IMR-90 (cell line): ENCODE data around the gene FSD1. TPM values are rescaled to one million over a fixed set of nuclear protein-coding genes. Genes with fewer than 3 reads are reported as not detected.

Experiments used
- ATAC-seq: fragments of 200-7000 bp; cut with Tn5 transposase; 2 replicates; pipeline ENCODE4 v1.9.1; 2020; ENCODE audit warnings: low read depth, mild to moderate bottlenecking, moderate library complexity
- BruUV-seq: library from RNA; stranded (reverse); fragments of 400-500 nt; replicated peaks from 2 replicates; lab custom pipeline; 2021; lab: Mats Ljungman, UMichigan
- CTCF ChIA-PET: fragments of 300-600 bp; formaldehyde crosslinking; extraction: SDS; loops from one replicate; lab custom pipeline; 2021; ENCODE audit warnings: antibody characterized with exemption; lab: Yijun Ruan, JAX
- POLR2A ChIA-PET: fragments of 300-600 bp; sonication (Branson Sonifier 250); formaldehyde crosslinking; loops from one replicate; lab custom pipeline; 2022; ENCODE audit warnings: antibody characterized with exemption; ENCODE audit not compliant: unreplicated experiment; lab: Charles Lee
- DNase-seq: peaks from one replicate; pipeline ENCODE4 v3.0.0; 2013
- H2AFZ ChIP-seq: replicated peaks from 2 replicates; pipeline ENCODE3; 2013; ENCODE audit warnings: low read length, mild to moderate bottlenecking; ENCODE audit not compliant: poor library complexity
- H2AK5ac ChIP-seq: 2 replicates; pipeline ENCODE4 v1.6.1; 2013; ENCODE audit warnings: low read depth, low read length, inconsistent platforms
- H2AK9ac ChIP-seq: replicated peaks from 2 replicates; pipeline ENCODE3; 2013; ENCODE audit warnings: mild to moderate bottlenecking, low read depth, low read length, moderate library complexity; ENCODE audit not compliant: poor library complexity
- H2BK120ac ChIP-seq: 2 replicates; pipeline ENCODE4 v1.6.1; 2013; ENCODE audit warnings: low read depth, low read length, inconsistent platforms
- H2BK15ac ChIP-seq: 3 replicates; pipeline ENCODE4 v1.6.1; 2013; ENCODE audit warnings: low read depth, low read length, inconsistent platforms
- H2BK20ac ChIP-seq: 2 replicates; pipeline ENCODE4 v1.6.1; 2013; ENCODE audit warnings: low read depth, mild to moderate bottlenecking, inconsistent platforms, low read length, moderate library complexity
- H2BK5ac ChIP-seq: 2 replicates; pipeline ENCODE4 v1.6.1; 2013; ENCODE audit warnings: mild to moderate bottlenecking, low read depth, low read length, inconsistent platforms; ENCODE audit not compliant: poor library complexity, severe bottlenecking
- H3K14ac ChIP-seq: replicated peaks from 2 replicates; pipeline ENCODE4 v1.6.1; 2013; ENCODE audit warnings: low read depth, low read length, inconsistent platforms
- H3K18ac ChIP-seq: 2 replicates; pipeline ENCODE4 v1.6.1; 2013; ENCODE audit warnings: low read depth, low read length, control low read depth
- H3K23ac ChIP-seq: 2 replicates; pipeline ENCODE4 v1.6.1; 2013; ENCODE audit warnings: low read depth, low read length, inconsistent platforms
- H3K27ac ChIP-seq: 2 replicates; pipeline ENCODE4 v1.5.1; 2013; ENCODE audit warnings: mild to moderate bottlenecking, control low read depth, low read length; ENCODE audit not compliant: insufficient read depth
- H3K27me3 ChIP-seq: 2 replicates; pipeline ENCODE4 v1.6.1; 2013; ENCODE audit warnings: low read length; ENCODE audit not compliant: control insufficient read depth, insufficient read depth
- H3K36me3 ChIP-seq: 2 replicates; pipeline ENCODE4 v1.6.1; 2013; ENCODE audit warnings: low read length, mixed read lengths; ENCODE audit not compliant: control insufficient read depth, insufficient read depth
- H3K4ac ChIP-seq: 2 replicates; pipeline ENCODE4 v1.6.1; 2013; ENCODE audit warnings: low read depth, low read length, inconsistent platforms
- H3K4me1 ChIP-seq: 2 replicates; pipeline ENCODE4 v1.6.1; 2013; ENCODE audit warnings: low read length, mixed read lengths; ENCODE audit not compliant: control insufficient read depth, insufficient read depth
- H3K4me2 ChIP-seq: 2 replicates; pipeline ENCODE4 v1.6.1; 2013; ENCODE audit warnings: low read depth, mild to moderate bottlenecking, control low read depth, low read length, moderate library complexity
- H3K4me3 ChIP-seq: 2 replicates; pipeline ENCODE4 v1.5.1; 2013; ENCODE audit warnings: low read depth, mild to moderate bottlenecking, control low read depth, low read length, moderate library complexity; ENCODE audit not compliant: insufficient read depth
- H3K56ac ChIP-seq: 2 replicates; pipeline ENCODE4 v1.6.1; 2013; ENCODE audit warnings: low read length, inconsistent platforms; ENCODE audit not compliant: insufficient read depth; ENCODE audit errors: extremely low read depth
- H3K79me1 ChIP-seq, 2 experiments: 2 replicates each; pipeline ENCODE4 v1.6.1; 2013; ENCODE audit warnings: low read length in 2 of 2, inconsistent platforms in 1 of 2, low read depth in 1 of 2
- H3K9ac ChIP-seq: 2 replicates; pipeline ENCODE4 v1.6.1; 2013; ENCODE audit warnings: low read depth, low read length, control low read depth
- H3K9me1 ChIP-seq: 2 replicates; pipeline ENCODE4 v1.6.1; 2013; ENCODE audit warnings: low read length, inconsistent platforms; ENCODE audit not compliant: insufficient read depth
- H3K9me3 ChIP-seq: 2 replicates; pipeline ENCODE4 v1.6.1; 2013; ENCODE audit warnings: low read length; ENCODE audit not compliant: control insufficient read depth, insufficient read depth
- H4K20me1 ChIP-seq: 2 replicates; pipeline ENCODE4 v1.6.1; 2013; ENCODE audit warnings: low read length, inconsistent platforms; ENCODE audit not compliant: insufficient read depth
- H4K5ac ChIP-seq: 2 replicates; pipeline ENCODE4 v1.6.1; 2013; ENCODE audit warnings: mild to moderate bottlenecking, low read depth, low read length, control low read depth
- H4K8ac ChIP-seq, 2 experiments: 2 replicates each; pipeline ENCODE4 v1.6.1; 2013; ENCODE audit warnings: low read depth in 2 of 2, low read length in 2 of 2, control low read depth in 1 of 2, inconsistent platforms in 1 of 2
- H4K91ac ChIP-seq: 2 replicates; pipeline ENCODE4 v1.6.1; 2013; ENCODE audit warnings: low read depth, low read length, inconsistent platforms; ENCODE audit not compliant: insufficient read depth
- BHLHE40 ChIP-seq: fragments of 150-350 bp; IDR thresholded peaks from 2 replicates; pipeline ENCODE4 v1.6.1; 2016; ENCODE audit warnings: mild to moderate bottlenecking, low read depth, low read length
- CEBPB ChIP-seq: IDR thresholded peaks from 2 replicates; pipeline ENCODE4 v1.6.1; 2012; ENCODE audit warnings: low read depth, low read length, improper control_type of control experiment
- CHD1 ChIP-seq: IDR thresholded peaks from 2 replicates; pipeline ENCODE4 v1.6.1; 2012; ENCODE audit warnings: low read depth, low read length, improper control_type of control experiment
- CTCF ChIP-seq: conservative IDR thresholded peaks from 2 replicates; pipeline ENCODE4 v1.5.1; 2012; ENCODE audit warnings: mild to moderate bottlenecking, low read depth, low read length, improper control_type of control experiment
- ELK1 ChIP-seq: fragments of 150-350 bp; IDR thresholded peaks from 2 replicates; pipeline ENCODE4 v1.6.1; 2016; ENCODE audit warnings: low read depth, mild to moderate bottlenecking, low read length, moderate library complexity, borderline replicate concordance
- FOS ChIP-seq: fragments of 150-350 bp; IDR thresholded peaks from 2 replicates; pipeline ENCODE4 v1.6.1; 2016; ENCODE audit warnings: low read depth, low read length
- MAFK ChIP-seq: IDR thresholded peaks from 2 replicates; pipeline ENCODE4 v1.6.1; 2012; ENCODE audit warnings: low read depth, low read length, improper control_type of control experiment
- MAZ ChIP-seq: IDR thresholded peaks from 2 replicates; pipeline ENCODE4 v1.6.1; 2012; ENCODE audit warnings: low read depth, mild to moderate bottlenecking, low read length, improper control_type of control experiment, moderate library complexity, borderline replicate concordance
- NFE2L2 ChIP-seq: fragments of 150-350 bp; IDR thresholded peaks from 2 replicates; pipeline ENCODE4 v1.6.1; 2016; ENCODE audit warnings: low read depth, mild to moderate bottlenecking, low read length
- POLR2A ChIP-seq: IDR thresholded peaks from 2 replicates; pipeline ENCODE4 v1.6.1; 2012; ENCODE audit warnings: mild to moderate bottlenecking, low read depth, low read length
- RAD21 ChIP-seq: IDR thresholded peaks from 2 replicates; pipeline ENCODE4 v1.6.1; 2012; ENCODE audit warnings: low read length, improper control_type of control experiment
- RFX5 ChIP-seq: IDR thresholded peaks from 2 replicates; pipeline ENCODE4 v1.8.0; 2012; ENCODE audit warnings: low read depth, mild to moderate bottlenecking, low read length, moderate library complexity
- SMC3 ChIP-seq: fragments of 150-350 bp; IDR thresholded peaks from 2 replicates; pipeline ENCODE4 v1.6.1; 2016; ENCODE audit warnings: low read depth, mild to moderate bottlenecking, antibody characterized with exemption, low read length, moderate library complexity
- USF2 ChIP-seq: fragments of 150-350 bp; IDR thresholded peaks from 2 replicates; pipeline ENCODE4 v1.6.1; 2017; ENCODE audit warnings: mild to moderate bottlenecking, antibody characterized with exemption, low read length, low read depth
- whole genome bisulfite sequencing, 2 experiments: methylation state at CpG; one replicate each; pipeline versions ENCODE4 v1.1.5 to v1.1.7; 2013; ENCODE audit warnings: missing lambda C conversion rate in 2 of 2; ENCODE audit not compliant: insufficient read length in 1 of 2; ENCODE audit errors: extremely low coverage in 2 of 2; 5-methylcytosine and 5-hydroxymethylcytosine counted together
- dilution Hi-C: fragments of 300-500 bp; cut with HindIII; formaldehyde crosslinking; loops from one replicate; pipeline ENCODE4 v1.14.3; 2018; ENCODE audit warnings: low sequenced_read_pairs; ENCODE audit not compliant: unreplicated experiment
- in situ Hi-C: fragments of 300-500 bp; cut with MboI; formaldehyde crosslinking; loops from 3 replicates; pipeline ENCODE4 v1.14.3; 2019; ENCODE audit warnings: low sequenced_read_pairs, inconsistent platforms, mixed read lengths
- intact Hi-C: fragments of 100-400 bp; cut with micrococcal nuclease; formaldehyde crosslinking; loops from 2 replicates; pipeline ENCODE4 v1.10.0; 2022
- polyA plus RNA-seq, 3 experiments: library from polyadenylated mRNA; depleted of rRNA; stranded (reverse); fragments of >200 nt; gene quantifications; 2 replicates each; pipeline ENCODE4 v1.2.3, GENCODE V29; 2012; ENCODE audit warnings: low replicate concordance in 1 of 3
- total RNA-seq: library from RNA; depleted of rRNA; stranded (reverse); fragments of >200 nt; gene quantifications from 2 replicates; pipeline ENCODE4 v1.2.3, GENCODE V29; 2012

The FSD1 gene
- total and polyA plus RNA-seq, 2 of the 4 experiments (the other 2 are of a cell fraction), result 17.4 to 24.4 TPM

- H3K4ac ChIP-seq, result no peak overlapping the region
These were observed 18.7 kb downstream of the FSD1 start for GRCh38 chr19:4322942-4323665.

More at GRCh38 chr19:4322942-4323665, 18.7 kb downstream of the FSD1 start:
- Histone ChIP-seq H3K36me3 (no peaks in the 10 kb centered on the region), H2BK120ac (no peak overlapping the region), H3K9me1 (no peaks in the 10 kb centered on the region), H3K4me2 (no peak overlapping the region), H3K27ac (no peak overlapping the region), H3K18ac (no peak overlapping the region), H2AK9ac (no peak overlapping the region), H3K56ac (no peak overlapping the region), H3K79me1 (no peaks in the 10 kb centered on the region), H3K14ac (no peak overlapping the region), H3K23ac (no peak overlapping the region), H3K4me1 (no peaks in the 10 kb centered on the region), H4K5ac (no peak overlapping the region), H4K91ac (no peak overlapping the region), H4K8ac (no peak overlapping the region), H2BK15ac (no peak overlapping the region), H2AFZ (peak overlapping the region; percentile 10), H3K9me3 (peaks cover 3% of the 10 kb centered on the region; the same call in 1 of the 2 replicates), H2BK5ac (no peak overlapping the region), H3K27me3 (no peaks in the 10 kb centered on the region; the same call in 1 of the 2 replicates), H3K9ac (no peak overlapping the region), H2AK5ac (no peak overlapping the region), H2BK20ac (no peak overlapping the region), H3K4me3 (no peak overlapping the region), H4K20me1 (no peaks in the 10 kb centered on the region)
- no TSS peak for BruUV-seq
- dilution Hi-C loops (no loop called here), intact Hi-C loops (no loop called here), in situ Hi-C loops (no loop called here)
- no peak for DNase-seq
- 94% methylated on average over 20 of the region's 37 CpGs; no CpG with 5 or more reads in 1 of the 2 experiments for WGBS, 2 experiments
- CTCF ChIA-PET, result no interaction called here
- POLR2A ChIA-PET, result no interaction called here
- no peak for ATAC-seq
- TF ChIP-seq POLR2A (no peak), USF2 (no peak), SMC3 (no peak), CEBPB (no peak), CTCF (no peak), MAZ (no peak), ELK1 (no peak), BHLHE40 (no peak), MAFK (no peak), RFX5 (no peak), NFE2L2 (no peak), FOS (no peak), CHD1 (no peak), RAD21 (no peak)
